AG04450 (cell line): ENCODE measurements around the gene SNRNP200. TPM values are rescaled to one million over a fixed set of nuclear protein-coding genes. Genes with fewer than 3 reads are reported as not detected.
A peak's percentile ranks its signal among the peaks of the same experiment; 100 is the strongest.

Experiments
- CTCF ChIA-PET: fragments of 300-600, 350-600 bp; formaldehyde crosslinking; extraction: SDS; loops from one replicate; lab custom pipeline; 2022; ENCODE audit warnings: antibody characterized with exemption, inconsistent platforms; lab: Charles Lee
- POLR2A ChIA-PET: fragments of 350-600 bp; formaldehyde crosslinking; extraction: SDS; loops from one replicate; lab custom pipeline; 2021; ENCODE audit warnings: antibody characterized with exemption, inconsistent platforms; lab: Yijun Ruan, JAX
- DNase-seq: peaks from one replicate; pipeline ENCODE4 v3.0.0-alpha.2; 2011; ENCODE audit warnings: low read depth, low spot score
- H3K27ac ChIP-seq: one replicate; pipeline ENCODE4 v1.5.1; 2012; ENCODE audit warnings: low read depth, low read length, control low read depth
- H3K27me3 ChIP-seq: one replicate; pipeline ENCODE4 v1.6.0; 2012; ENCODE audit warnings: low read length; ENCODE audit not compliant: control insufficient read depth, insufficient read depth
- H3K4me3 ChIP-seq: 2 replicates; pipeline ENCODE4 v1.5.1; 2011; ENCODE audit warnings: mild to moderate bottlenecking, low read depth, low read length, control low read depth
- H3K9me3 ChIP-seq: 2 replicates; pipeline ENCODE4 v1.5.1; 2012; ENCODE audit warnings: low read length; ENCODE audit not compliant: control insufficient read depth, insufficient read depth
- CTCF ChIP-seq: IDR thresholded peaks from 2 replicates; pipeline ENCODE4 v1.5.1; 2011; ENCODE audit warnings: low read depth, low read length, control low read depth, inconsistent platforms
- polyA plus RNA-seq: library from polyadenylated mRNA; depleted of rRNA; stranded (reverse); fragments of >200 nt; gene quantifications from 2 replicates; pipeline ENCODE4 v1.2.3, GENCODE V29; 2011

Gene SNRNP200
- polyA plus RNA-seq, 1 experiment: 99.0 TPM

DNA sequence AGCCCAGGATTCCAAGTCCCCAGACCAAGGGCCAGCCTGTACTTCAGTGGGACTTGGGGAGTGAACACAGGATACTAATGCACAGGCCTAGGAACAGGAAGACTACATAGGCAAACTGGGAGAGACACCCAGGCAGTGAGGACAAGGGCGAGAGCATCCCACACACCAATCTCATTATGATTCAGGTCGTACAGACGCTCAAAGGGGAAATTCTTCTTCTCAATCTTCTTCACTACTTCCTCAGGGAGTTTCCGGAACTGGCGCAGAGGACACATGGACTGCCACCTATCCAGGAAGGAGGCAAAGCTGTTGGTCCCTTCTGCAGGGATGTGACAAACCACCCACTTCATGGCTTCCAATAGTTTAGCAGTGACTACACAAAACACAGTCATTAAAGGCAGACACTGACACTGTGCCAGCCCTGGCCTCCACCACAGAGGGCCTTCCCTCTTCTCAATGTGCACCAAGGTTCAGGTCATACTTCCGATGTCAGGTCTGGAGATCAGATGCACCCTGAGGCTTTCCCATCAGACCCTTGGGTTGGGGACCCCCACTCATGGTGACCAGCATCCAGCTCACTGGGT, 18.0 kb downstream of the SNRNP200 start:
- ChIA-PET CTCF (no interaction called here), POLR2A (no interaction called here)
- DNase-seq: no peak
- Histone ChIP-seq H3K9me3 (no peaks in the 10 kb centered on the region), H3K4me3 (no peak overlapping the region), H3K27me3 (no peaks in the 10 kb centered on the region), H3K27ac (no peak overlapping the region)
- TF ChIP-seq CTCF: no peak

GRCh38 chr2:96276787-96277499, 28.4 kb downstream of the SNRNP200 start:
- POLR2A ChIA-PET: interaction anchor here (1.2 kb wide), 1 partner anchor 58 kb away, joined by 3 read pairs; the partner anchor contains the start of gene NCAPH
- CTCF ChIA-PET: no interaction called here
- Histone ChIP-seq H3K27ac (no peak overlapping the region), H3K4me3 (no peak overlapping the region), H3K9me3 (no peaks in the 10 kb centered on the region), H3K27me3 (no peaks in the 10 kb centered on the region)
- no peak for TF ChIP-seq CTCF
- DNase-seq: no peak

DNA sequence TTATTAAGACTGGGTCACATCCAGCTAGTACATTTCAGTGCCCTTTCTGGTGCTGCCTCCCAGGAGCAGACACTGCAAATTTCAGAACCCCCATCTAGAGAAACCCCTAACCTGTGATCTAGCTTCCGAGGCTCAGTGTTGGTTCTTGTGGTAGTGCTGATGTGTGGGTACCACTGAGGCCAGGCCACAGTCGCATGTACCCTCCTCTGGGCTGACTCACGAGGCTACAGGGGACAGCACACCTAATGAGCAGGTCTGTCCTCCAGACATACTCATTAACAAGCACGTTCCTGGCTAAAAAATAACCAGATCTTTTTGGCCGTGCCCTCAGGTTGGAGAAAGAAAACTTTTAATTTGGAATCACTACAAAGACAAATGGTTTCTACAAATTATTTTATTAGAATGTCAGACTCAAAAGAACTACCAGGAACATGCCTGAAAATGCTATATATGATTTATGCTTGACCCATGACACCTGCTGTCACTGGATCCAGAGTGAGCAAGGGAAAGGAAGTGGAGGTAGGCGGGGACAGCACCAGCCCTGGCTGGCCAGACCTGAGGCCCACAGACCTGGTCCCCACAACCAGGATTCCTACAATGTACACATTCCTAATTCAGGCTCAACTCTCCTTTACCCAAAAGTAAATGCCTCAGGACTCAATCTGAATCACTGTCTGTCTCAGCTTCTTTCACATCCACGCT, 30.8 kb downstream of the SNRNP200 start:
- POLR2A ChIA-PET: interaction anchor here (0.6 to 1.3 kb wide), 3 partner anchors 51 to 66 kb away, joined by 7 to 9 read pairs (median 8); partner anchors contain the start of genes ITPRIPL1 and STARD7
- Histone ChIP-seq H3K27me3 (no peaks in the 10 kb centered on the region), H3K4me3 (no peak overlapping the region), H3K27ac (peak overlapping the region; percentile 49), H3K9me3 (no peaks in the 10 kb centered on the region)
- DNase-seq: no peak
- CTCF ChIA-PET: no interaction called here
- TF ChIP-seq CTCF: no peak

GRCh38 chr2:96273763-96274162, 31.6 kb downstream of the SNRNP200 start:
- H3K9me3 ChIP-seq: no peaks in the 10 kb centered on the region
- DNase-seq: no peak
- no peak overlapping the region for H3K27ac ChIP-seq
- TF ChIP-seq CTCF: no peak
- CTCF ChIA-PET: no interaction called here
- no peaks in the 10 kb centered on the region for H3K27me3 ChIP-seq
- POLR2A ChIA-PET: interaction anchor here (0.5 to 1.3 kb wide), 8 partner anchors 10 to 487 kb away, joined by 3 to 9 read pairs (median 4); partner anchors contain the start of genes CNNM4, ITPRIPL1 and STARD7
- H3K4me3 ChIP-seq: no peak overlapping the region
